Activated CD8-positive, alpha-beta memory T cell treated with anti-CD3 and anti-CD28 coated beads for 48 hours (primary cell): Measurements from ENCODE around the gene USH2A.

Experiments
- DNase-seq, 3 experiments: peaks; one replicate each; pipeline ENCODE4 v3.0.0-alpha.2; 2020; ENCODE audit warnings: low read depth in 2 of 3, low spot score in 2 of 3

The USH2A gene, protein sequence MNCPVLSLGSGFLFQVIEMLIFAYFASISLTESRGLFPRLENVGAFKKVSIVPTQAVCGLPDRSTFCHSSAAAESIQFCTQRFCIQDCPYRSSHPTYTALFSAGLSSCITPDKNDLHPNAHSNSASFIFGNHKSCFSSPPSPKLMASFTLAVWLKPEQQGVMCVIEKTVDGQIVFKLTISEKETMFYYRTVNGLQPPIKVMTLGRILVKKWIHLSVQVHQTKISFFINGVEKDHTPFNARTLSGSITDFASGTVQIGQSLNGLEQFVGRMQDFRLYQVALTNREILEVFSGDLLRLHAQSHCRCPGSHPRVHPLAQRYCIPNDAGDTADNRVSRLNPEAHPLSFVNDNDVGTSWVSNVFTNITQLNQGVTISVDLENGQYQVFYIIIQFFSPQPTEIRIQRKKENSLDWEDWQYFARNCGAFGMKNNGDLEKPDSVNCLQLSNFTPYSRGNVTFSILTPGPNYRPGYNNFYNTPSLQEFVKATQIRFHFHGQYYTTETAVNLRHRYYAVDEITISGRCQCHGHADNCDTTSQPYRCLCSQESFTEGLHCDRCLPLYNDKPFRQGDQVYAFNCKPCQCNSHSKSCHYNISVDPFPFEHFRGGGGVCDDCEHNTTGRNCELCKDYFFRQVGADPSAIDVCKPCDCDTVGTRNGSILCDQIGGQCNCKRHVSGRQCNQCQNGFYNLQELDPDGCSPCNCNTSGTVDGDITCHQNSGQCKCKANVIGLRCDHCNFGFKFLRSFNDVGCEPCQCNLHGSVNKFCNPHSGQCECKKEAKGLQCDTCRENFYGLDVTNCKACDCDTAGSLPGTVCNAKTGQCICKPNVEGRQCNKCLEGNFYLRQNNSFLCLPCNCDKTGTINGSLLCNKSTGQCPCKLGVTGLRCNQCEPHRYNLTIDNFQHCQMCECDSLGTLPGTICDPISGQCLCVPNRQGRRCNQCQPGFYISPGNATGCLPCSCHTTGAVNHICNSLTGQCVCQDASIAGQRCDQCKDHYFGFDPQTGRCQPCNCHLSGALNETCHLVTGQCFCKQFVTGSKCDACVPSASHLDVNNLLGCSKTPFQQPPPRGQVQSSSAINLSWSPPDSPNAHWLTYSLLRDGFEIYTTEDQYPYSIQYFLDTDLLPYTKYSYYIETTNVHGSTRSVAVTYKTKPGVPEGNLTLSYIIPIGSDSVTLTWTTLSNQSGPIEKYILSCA (N-terminal part only)

DNA sequence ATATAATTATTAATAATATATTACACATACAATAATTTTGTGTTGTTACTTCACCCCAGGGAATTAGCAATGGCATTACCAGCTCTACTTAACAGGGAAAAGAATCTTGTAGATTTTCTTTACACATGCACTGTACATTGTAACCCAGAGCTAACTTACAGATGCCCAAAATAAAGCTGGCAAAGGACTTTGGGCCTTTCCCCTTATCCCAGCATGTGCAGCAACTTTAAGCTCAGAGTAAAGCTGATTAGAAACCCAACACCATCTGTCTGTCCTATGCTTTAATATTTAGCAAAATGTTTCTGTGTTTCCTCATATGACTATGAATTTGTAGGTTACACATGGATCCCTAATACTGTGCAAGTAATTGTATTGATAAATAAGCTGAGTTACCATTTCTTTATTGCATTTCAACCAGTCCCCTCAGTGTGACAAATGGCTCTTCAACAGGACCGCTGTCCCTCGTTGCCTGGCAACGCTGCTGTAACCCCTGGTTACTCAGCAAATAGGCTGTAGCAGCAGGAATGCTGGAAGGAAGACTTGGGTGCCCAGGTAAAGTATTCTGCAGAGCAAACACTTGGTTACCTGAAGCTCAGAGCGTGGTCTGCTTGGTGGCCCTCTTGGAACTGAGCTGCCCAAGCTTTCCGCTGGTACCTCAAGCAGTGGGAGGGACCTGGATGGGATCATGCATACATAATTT is at the start of gene USH2A:
USH2A (minus strand) TSS at position 628 of the 700 bp plus-strand sequence. CDS start 1,112 bp downstream, outside the sequence.
- no peak for DNase-seq

DNA sequence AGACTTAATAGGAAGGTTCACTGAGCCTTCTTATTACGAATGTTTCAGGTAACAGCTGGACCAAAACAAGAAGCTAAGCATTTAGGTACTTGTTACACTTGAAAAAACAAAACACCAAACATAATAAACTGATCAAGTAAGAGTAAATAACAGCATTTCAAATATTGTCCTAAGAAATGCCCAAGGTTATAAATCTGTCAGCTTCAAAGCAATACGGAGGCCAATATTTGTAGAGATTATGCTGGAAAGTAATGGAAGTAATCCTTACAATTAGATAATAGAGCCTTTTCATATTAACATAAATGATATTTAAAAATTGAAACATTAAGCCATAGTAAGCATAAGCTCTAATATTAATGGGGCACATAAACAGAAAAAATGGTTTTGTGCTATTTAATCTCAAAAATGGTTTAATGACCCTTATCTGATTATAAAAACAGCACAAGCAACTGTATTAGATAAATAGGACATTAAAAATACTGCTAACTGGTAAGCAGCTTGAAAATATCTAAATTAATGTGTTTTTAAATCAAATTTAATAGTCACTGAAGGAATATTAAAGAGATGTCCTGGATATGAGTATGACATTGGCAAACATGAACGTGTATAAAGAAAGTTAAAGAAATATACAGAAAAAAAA is 43.0 kb upstream of the USH2A start:
- DNase-seq = no peak

DNA sequence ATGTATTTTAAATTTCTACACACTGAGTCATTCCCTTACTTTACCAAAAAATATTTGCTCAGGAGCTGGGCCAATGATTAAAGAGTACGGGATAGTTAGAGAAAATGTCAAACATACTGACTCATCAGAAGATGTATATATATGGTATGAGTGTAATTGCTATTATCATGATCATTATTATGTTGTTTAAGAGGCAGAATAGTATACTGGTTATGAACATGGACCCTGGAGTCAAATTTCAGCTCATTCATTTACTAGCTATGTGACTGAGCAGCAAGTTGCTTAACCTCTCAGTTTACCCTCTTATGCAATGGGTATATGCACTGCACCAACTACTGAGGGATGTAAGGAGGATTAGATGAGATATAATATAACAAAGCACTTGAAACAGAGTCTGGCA is 41.2 kb upstream of the USH2A start:
- no peak for DNase-seq

DNA sequence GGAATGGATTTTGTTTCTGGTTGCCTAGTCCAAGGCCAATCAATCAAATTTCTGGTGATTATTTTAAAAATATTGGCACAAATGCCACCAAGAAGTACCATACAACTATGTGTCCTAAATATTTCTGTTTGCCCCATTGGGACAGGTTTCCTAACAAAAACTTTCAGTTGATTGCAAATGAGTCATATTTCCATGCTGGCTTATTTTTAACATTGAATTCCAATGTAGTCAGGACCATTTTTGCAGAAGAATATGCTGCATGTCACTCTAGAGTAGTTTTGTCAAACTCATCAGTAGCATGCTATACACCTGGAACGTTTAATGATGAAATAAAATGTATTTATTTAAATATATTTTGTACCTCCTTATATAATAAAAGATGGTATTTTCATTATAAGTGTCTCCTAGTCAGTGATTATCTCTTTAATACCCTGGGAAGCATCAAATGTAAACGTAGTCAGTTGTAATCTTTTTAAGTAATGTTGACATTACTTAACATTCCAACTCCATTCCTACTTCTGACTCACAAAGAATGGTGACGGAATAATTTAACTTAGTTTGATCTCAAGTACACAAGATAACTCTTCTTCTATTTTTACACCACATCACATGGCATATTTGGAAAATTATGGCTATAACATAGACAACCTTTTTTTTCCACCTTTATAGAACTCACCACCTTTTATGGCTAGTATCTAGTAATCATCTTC is 39.0 kb upstream of the USH2A start:
- no peak for DNase-seq

DNA sequence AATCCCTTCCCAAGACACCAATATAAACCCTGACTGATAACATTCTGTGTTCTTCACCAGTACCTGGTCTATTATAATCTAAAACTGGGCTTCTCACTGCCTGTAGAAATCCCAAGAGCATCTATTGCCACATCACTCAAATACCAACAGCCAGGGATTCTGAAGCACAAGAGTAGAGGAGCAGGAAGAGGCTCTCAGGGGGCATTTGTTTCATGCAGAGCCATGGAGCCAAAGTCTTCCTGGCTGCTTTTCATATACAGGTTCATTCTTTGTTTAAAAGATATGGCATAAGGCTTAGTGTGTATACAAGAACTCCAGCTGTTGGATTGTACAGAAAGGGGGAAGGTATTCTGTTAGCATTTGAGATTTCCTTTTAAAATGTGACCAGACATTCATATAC is 38.2 kb upstream of the USH2A start:
- DNase-seq = no peak

DNA sequence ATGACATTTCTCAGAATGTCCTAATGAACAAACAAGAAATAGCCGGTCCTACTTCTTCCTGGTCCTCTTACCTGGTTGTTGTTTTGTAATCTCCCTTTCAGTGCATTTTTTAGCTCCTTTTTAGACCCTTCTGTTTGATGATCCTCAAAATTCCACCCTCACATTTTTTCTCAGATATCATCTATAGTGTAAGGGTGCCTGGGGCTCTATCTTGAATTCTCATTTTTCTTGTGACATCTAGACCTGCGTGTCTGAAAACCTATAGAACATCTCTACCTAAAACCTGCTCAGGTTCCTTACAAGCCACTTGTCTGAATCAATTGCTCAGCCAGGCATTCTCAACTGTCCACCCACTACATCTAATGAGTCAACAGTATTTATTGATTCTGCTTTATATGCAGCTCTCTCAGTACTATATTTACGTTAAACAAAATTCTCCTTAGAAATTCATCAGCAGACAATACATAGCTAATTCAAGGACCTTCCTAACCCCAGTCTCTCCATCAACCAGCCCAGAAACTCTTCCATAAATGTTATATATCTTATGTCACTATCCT is 36.5 kb upstream of the USH2A start:
- DNase-seq = no peak

DNA sequence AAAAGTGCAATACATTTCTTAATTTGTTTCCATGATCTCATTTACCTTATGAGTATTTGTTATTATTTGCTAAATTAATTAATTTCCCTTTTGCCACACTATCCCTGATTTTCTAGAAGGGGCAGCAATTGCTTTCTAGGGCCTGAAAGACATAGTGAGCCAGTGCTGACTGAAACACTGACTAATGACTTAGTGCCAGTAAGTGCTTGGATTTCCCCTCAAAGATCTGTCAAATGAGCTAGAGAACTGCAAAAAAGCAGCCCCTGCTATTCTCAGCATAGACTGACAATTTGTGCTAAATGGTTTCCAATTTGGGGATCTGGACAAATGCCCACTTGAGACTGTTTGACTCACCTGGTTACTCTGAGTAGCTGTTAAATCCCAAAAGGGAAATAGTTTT is 35.6 kb upstream of the USH2A start:
- DNase-seq = no peak

DNA sequence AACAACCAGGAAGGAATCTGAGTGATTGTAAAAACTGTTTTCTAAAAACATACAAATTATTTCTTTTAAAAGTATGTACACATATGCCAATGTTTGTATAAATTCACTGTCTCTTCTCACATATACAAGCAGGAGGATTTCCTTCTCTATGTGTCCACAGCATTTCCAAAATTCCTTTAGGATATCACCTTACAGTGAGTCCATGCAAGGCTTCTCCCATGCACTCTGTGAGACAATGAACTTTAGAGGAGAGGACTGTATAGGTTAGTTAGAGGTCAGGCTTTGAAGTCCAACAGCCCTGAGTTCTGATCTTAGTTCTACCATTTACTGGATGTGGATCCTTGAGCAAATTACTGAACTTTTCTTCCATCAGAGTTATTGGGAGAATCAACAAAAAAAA is 34.1 kb upstream of the USH2A start:
- DNase-seq = no peak

DNA sequence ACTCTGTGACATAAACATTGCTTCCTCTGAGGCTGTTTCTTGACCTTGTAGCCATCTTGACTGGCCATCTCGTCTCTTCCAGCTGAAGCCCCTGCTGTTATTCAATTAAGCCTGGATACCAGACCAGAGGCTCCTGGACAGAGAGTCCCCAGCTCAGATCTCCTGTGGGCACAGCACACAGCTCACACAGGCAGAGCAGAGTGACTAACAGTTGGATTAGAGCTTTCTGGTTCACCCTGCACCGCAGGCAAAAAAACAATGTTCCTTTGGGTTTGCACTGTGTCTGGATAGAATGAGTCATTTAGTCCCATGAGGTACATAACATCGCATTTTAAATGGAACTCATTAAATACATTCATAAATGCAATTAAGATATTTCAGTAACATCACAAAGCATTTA is 33.4 kb upstream of the USH2A start:
- no peak for DNase-seq

DNA sequence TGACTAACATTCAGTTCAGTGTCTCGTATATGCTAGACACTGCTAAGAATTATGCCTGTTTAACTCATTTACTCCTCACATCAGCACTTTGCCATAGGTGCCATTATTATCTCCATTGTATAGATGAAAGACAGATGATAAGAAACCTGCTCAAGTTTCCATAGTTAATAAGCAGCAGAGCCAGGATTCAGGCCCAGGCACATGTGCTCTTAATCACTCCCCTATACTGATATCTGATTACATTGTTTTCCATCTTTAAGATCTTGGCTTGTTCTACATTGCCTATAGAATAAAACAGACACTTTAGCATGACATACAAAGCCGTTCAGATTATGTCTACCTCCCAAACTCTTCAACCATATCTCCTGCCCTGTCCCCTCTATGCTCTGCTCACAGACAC is 30.5 kb upstream of the USH2A start:
- DNase-seq = no peak

DNA sequence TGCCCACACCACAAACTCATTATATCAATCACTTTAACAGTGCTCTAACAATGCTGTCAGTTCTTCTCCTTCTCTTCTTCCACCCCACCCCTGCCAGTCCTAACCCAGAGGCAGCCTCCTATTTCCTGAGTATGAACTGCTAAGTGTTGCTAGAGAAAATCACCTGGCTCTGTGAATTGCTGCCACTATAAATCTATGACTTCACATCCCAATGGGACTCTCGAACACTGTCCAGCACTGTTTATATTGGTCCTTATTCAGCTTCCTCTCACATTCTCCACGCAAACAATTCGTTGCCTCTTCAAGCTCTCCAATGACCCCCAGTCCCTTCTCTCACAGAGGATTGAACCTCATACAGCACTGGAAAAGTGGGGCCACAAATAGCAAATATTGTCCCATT is 27.0 kb upstream of the USH2A start:
- no peak for DNase-seq

DNA sequence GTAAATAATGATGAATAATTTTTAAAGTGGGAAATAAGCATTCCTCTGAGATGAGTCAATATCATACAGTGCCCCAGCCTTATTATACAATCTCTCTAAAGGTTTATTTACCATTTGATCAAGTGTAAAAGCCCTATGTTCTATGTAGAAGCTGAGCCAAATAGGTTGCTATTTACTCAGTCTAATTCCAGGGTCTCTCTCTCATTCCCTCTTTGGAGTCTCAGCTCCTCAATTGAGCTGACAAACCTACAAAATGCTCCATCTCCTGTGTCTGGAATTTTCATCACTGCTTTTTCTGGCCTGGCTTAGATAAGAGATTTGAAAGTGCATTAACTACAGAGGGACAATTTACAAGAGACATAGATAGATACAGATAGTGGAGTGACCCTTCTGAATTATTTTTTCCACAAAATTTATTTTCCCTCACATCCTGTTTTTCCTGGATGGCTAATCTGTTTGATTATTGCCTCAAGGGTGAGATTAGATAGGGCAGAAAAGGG is 24.8 kb upstream of the USH2A start:
- no peak for DNase-seq

DNA sequence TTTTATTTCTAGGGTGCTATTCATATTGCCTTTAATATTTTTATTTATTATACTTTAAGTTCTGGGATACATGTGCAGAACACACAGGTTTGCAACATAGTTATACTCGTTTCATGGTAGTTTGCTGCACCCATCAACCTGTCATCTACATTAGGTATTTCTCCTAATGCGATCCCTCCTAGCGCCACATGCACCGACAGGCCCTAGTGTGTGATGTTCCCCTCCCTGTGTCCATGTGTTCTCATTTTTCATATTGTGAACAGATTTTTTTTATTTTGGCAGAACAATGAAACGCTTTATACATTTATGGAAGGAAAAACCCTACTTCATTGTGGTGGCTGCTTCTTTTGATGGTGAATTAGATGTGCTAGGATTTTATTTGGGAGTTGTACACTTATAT is 14.4 kb upstream of the USH2A start:
- DNase-seq = no peak

DNA sequence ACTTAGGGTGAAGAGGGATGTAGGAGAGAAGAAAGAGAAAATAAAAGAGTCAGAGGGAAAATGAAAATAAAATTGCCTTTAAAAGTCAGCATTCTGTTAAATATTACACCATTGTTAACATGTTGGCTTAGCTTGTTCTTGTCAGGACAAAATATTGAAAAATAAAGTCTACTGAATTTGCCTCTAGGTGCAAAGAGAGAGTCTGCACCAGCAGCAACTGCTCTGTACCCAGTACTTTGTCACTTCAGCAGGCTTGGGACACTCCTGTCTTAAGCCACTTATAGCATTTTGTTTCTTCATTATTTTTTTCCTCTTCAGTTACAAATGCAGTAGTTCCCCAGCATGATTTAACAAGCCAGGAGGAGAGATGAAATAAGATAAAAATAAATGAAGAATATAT is 11.0 kb upstream of the USH2A start:
- DNase-seq = no peak

DNA sequence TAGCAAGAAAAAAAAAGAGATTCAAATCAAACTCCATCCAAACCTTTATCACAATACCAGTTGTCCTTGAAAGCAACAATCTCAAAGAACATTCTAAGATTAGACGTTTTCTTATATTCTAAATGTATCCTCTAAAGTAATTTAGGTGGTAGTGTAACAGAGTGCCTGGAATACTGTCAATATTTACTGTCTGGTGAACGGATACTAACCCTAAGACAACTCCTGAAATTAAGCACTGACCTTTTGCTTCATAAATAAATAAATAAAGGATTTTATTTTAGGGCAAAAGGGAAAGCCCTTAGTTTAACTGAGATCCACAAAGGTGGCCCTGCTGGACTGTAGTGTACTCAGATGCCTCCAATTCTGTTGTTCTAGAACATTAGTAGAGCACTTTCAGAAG is 9.9 kb upstream of the USH2A start:
- DNase-seq = no peak

DNA sequence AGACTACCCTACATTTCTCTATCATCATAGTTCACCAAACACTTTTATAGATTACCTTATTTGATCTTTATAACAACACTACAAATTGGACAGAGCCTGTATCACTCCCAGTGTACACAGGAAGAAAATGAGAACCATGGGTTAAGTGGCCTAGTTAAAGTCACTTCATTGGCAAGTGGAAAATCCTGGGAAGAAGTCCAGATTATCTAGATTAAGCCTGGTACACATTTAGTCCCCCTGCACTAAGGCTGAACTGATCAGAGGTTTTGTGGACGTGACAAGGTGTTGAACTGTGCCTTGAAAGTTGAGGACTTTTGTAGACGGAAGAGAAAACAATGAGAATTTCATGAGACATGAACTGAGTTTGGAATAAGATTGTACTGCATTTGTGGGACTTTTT is 7.5 kb upstream of the USH2A start:
- no peak for DNase-seq

DNA sequence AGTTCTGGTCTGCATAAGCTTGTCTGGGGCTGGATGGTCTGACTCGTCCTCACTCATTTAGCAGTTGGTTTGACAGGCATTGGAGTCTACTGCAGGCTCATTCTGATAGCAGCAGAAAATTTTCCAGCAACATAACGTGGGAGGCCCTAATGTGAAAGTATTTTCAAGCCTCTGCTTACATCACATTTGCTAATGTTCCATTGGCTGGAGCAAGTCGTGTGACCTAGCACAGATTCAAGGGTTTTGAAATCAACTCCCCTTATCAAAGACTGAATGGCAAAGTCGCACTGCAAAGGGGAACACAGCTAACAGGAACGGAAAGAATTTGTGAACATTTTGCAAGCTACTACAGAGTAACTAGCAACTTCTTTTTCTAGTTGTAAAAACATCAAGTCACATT is 2.3 kb upstream of the USH2A start:
- DNase-seq = no peak

DNA sequence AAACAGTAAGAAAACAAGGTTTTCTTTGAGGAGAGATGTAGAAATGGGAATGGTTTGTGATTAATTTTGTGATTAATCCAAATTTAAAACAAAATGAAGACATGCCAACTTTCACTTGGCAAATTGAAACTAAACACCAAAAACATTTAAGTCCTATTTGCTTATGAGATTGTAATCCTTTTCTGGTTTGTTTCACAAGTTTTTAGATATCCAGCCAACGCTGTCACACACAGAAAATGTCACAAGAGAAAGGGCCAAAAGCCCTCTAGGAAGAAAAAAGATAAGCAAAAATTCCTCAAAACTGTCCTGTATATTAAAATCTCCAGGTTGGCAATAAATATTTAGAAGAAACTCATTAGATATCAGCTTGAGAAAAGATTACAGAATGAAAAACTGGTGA is 2.5 kb downstream of the USH2A start:
- no peak for DNase-seq

DNA sequence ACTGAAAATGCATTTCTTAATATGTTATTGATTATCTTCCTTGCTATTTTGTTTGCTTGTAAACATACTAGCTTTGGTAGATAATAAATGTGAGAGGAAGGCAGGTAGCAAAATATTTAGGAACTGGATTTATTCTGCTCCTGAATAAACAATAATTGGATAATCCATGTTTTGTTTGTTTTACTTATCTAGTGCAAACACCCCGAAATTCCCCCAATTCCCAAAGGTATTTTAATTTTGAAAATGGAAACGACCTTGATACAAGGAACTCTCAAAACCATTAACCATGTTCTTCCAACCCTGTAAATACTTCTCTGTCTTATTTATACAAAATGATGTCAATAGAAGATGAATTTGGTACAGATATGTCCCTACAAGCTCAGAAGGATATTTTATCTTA is 3.0 kb downstream of the USH2A start:
- DNase-seq = no peak

DNA sequence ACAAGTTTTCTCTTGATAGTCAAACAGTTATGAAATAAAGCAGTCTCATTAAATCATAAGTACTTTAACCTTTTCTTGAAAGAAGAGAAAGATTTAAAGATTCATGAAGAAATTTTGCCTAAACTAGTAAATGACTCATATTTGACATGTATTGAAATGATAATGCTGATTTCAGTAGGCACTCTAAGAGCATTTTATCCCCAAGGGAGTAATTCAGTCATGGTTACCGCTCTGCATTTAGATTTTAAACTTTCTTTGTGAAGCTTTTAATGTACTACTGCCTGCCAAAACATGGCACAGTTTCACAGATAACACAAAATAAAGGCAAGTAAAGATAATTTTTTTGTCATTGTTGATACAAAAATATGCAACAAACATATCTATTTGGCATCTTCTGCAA is 6.8 kb downstream of the USH2A start:
- DNase-seq = no peak
